GM18520 (cell line): ENCODE measurements around the gene COL8A2.

Experiments used
- ATAC-seq: cut with Tn5 transposase; IDR thresholded peaks from one replicate; pipeline ENCODE4 v1.9.1; 2021; ENCODE audit not compliant: unreplicated experiment

COL8A2 gene

GRCh38 chr1:36115200-36115669 lies 9.8 kb downstream of the COL8A2 start:
- ATAC-seq, result no peak

DNA sequence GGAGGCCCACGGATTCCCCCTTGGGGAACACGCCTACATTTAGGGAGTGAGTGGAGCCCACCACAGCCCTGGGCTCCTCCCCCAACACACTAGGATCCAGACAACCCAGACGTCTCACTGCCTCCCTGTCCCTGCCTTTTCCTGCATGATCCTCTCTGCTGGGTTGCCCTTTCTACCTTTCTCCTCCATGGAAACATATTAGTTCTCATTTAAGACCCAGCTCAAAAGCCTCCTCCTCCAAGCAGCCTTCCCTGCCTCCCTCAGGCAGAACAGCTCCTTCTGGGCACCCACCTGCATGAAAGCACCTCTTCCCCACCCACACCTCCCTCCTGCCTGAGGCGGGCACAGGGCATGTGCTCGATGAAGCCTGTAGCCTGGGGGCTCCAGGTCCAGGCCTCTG lies 10.7 kb downstream of the COL8A2 start:
- ATAC-seq, result no peak

DNA sequence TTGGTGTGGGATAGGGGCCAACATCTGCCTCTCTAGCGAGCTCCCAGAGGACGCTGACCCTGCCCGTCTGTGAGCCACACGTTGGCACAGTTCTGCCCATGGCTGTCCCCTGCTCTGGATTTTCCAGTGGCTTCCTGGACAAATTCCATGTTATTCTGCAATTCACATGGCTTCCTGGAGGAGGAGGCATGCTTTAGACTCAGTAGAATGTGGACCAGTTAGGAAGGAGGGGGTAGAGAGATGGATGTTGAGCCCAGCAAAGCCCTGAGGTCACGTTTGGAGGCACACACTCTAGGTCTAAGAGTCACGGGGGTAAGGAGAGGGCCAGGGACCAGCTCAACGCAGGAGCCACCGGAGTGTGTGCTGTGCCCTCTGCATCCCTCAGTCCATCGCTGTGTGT lies 12.2 kb downstream of the COL8A2 start:
- no peak for ATAC-seq

DNA sequence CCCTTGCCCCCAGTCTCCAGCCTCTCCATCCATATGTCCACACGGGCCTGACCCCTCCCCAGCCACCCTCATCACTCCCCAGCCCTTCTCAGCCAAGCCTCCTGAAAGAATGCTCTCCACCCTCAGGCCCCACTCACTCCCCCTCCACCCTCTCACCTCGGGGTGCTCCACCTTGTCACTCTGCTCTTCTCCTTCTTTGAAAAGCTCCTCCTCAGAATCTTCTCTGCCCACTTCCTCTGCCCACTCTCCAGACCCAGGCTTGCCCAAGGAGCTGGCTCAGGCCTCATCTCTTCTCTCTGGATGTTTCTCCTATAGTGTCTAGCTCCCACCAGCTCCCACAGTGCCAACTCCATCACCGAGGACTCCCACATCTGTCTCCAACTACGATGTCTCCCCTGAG lies 13.9 kb downstream of the COL8A2 start:
- no peak for ATAC-seq

DNA sequence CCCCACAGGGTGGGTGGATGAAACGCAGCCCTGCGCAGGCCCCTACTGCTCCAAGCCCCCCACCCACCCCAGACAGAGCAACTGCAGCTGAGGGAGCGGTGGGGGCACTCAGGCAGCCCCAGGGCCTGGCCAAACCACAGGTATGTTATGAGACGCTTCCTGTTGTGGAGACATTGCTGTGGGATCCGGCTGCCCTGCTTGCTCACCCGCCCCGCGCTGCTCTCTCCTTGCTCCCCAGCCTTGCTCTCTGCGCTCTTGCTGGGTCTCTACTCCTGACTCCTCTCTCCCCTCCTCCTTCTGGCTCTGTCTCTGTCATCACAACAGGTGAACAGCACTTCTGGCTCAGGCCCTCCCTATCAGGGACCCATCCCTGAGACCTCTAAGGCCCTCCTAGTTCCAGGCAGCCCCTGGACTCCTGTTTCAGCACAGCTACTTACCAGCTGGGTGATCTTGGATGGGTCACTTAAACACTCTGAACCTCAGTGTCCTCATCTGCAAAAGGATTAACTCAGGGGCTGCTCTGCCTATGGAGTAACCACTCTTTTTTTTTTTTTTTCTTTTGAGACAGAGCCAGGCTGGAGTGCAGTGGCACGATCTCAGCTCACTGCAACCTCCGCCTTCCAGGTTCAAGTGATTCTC lies 15.9 kb downstream of the COL8A2 start:
- ATAC-seq, result no peak

DNA sequence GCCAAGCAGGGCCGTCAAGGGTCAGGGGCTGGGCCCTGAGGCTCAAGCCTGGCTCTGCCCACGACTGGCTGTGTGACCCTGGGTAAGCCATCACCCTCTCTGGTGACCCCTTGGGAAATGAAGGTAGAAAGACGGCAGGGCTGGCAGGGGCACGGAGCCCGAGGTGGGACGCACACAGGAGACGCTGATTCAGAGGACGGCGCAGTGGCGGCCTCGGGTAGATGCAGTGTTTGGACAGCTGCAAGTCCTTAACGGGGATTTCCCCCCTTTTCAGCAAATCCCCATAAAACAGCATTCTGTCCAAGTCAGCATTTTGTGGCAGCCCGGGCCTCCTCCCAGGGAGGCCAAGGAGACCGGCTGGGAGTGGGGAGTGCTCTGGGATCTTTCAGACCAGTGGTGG lies 16.7 kb downstream of the COL8A2 start:
- no peak for ATAC-seq

DNA sequence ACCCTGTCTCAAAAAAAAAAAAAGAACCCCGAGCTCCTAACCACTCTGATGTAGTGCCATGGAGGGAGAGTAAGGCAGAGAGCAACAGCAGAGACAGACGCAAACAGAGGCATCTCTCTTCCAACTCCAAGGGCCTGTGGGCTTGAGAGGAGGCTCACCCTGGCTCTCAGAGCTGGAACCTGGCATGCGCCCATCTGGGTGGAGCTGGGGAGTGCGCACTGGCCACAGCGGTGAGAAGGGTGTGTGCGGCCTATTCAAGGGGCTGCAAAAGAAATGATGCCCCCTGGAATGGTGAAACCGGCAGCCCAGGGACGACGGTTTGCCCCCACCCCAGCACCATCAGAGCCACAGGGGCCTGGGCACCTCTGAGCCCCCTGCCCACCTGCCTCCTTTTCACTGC lies 17.6 kb downstream of the COL8A2 start:
- no peak for ATAC-seq

- ATAC-seq, result no peak
Measured at GRCh38 chr1:36106269-36106668, 18.8 kb downstream of the COL8A2 start.

DNA sequence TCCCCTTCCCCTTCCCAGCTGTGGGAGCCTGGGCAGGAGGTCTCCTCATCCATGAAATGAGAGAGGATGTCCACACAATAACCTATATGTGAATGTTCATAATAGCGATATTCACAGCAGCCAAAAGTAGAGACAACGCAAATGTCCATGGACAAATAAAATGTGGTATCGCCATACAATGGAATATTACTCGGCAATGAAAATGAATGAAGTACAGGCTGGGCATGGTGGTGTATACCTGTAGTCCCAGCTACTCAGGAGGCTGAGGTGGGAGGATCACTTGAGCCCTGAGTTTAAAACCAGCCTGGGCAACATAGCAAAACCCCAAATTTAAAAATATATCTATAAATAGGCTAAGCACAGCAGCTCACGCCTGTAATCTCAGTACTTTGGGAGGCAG lies 23.5 kb downstream of the COL8A2 start:
- ATAC-seq, result no peak

DNA sequence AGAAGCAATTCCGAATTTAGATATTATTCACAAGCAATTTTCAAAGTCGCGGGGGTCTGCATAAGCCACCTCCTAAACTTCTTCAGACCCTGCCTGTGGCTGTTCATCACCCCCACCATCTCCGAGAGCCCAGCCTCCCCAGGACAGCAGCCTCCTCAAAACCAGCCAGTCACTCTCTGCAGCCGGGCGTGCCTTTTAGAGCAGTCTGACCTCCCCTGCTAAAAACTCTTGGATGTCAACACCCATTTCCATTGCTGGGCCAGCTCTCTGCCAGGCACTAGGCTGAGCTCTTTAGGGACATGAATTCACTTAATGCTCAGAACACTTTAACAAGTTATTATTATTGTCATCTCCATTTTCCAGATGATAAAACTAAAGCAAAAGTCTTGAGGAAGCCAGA lies 24.6 kb downstream of the COL8A2 start:
- no peak for ATAC-seq

- ATAC-seq, result no peak
Measured at GRCh38 chr1:36099681-36100341, 25.2 kb downstream of the COL8A2 start.

GRCh38 chr1:36098650-36099365 lies 26.2 kb downstream of the COL8A2 start:
- ATAC-seq, result no peak

GRCh38 chr1:36097693-36098585 lies 27.1 kb downstream of the COL8A2 start:
- ATAC-seq, result no peak

GRCh38 chr1:36096500-36097432 lies 28.3 kb downstream of the COL8A2 start:
- ATAC-seq, result no peak

DNA sequence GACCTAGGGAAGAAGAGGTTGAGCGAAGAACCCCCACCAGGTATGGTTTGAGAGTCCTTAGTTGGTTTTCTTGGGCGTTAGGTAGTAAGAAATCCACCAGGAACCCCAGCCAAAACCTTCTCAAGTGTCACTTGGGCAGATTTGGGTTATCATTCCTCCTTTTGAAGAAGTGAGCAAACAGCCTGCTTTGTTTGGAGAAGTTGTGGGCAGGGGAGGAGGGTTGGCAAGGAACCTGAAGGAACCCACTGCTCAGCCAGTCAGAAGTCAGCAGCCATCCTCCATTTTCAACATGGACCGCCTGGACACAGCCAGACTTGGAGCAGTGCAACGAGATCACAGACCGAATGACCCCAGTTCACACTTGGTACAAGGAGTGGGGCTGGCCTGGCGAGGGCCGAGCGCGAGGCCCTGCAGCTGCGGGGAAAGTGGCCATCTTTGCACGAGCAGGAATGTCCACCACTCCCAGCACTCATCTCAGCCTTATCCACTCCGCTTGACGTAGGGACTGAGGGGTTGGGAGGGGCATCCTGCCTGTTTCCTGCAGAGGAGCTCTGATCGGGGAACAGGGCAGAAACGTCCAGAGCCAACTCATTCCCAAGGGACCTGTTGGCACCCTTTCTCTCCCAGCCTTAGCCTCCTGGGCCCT lies 29.1 kb downstream of the COL8A2 start:
- no peak for ATAC-seq

DNA sequence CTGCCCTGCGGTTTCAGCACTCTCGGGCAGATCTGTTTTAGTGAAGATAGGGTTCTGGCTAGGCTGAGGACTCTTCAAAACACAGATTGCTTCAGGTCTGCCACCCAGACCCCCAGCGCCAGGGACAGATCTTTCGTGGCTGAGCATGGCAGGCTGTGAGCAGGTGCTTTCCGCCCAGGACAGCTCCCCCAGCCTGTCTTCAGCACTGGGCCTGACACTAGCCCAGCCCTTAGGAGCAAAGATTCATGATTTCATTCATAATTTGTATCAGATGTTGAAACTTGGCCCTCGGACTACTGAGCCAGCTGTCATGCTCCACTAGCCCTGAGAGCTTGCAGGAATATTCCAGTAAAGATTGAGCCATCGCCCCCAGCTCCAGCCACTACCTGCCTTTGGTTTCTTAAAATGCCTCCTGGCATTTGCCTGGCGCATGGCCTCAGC lies 30.4 kb downstream of the COL8A2 start:
- ATAC-seq, result no peak

GRCh38 chr1:36093929-36094328 lies 31.1 kb downstream of the COL8A2 start:
- ATAC-seq, result no peak

- no peak for ATAC-seq
Measured at GRCh38 chr1:36093226-36093625, 31.8 kb downstream of the COL8A2 start.

DNA sequence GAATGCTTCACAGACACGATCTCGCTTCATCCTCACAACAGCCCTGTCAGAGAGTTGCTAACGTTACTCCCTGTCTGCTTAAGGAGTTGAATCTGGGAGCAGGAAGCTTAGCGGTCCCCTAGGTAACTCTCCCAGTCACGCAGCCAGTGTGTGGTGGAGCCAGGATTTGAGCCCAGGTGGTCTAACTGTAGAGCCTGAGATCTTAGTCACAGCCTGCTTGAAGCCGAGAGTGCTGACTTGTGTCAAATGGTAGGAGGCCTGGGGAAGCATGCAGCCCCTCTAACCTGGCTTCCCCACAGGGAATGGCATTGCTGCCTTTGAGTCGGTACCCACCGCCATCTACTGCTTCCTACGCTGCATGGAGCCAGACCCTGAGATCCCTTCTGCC lies 32.2 kb downstream of the COL8A2 start:
- no peak for ATAC-seq
